T follicular helper cell (primary cell): Measurements from ENCODE around the gene KLHL7.
"Not testable (repeated sequence)": the region's sequence is repeated elsewhere in the genome, so short reads cannot be mapped to it uniquely, and the experiment has no call there.

Experiments used
- DNase-seq: peaks from one replicate; pipeline ENCODE4 v3.0.0-alpha.2; 2020; ENCODE audit warnings: low read depth

KLHL7 gene

GRCh38 chr7:23183279-23184012, 77.9 kb downstream of the KLHL7 start:
- DNase-seq: no peak

- no peak for DNase-seq
Observed at GRCh38 chr7:23184291-23184690, 78.7 kb downstream of the KLHL7 start.

GRCh38 chr7:23184709-23185359, 79.2 kb downstream of the KLHL7 start:
- DNase-seq: no peak

- no peak for DNase-seq
Observed at GRCh38 chr7:23185980-23186379, 80.4 kb downstream of the KLHL7 start.

- DNase-seq: no peak
Observed at GRCh38 chr7:23191022-23191421, 85.4 kb downstream of the KLHL7 start.

- DNase-seq: not testable (repeated sequence)
Observed at GRCh38 chr7:23193650-23194227, 88.2 kb downstream of the KLHL7 start.

GRCh38 chr7:23196306-23196705, 90.7 kb downstream of the KLHL7 start:
- no peak for DNase-seq

- DNase-seq: not testable (repeated sequence)
Observed at GRCh38 chr7:23197745-23198144, 92.2 kb downstream of the KLHL7 start.

GRCh38 chr7:23200331-23200730, 94.7 kb downstream of the KLHL7 start:
- DNase-seq: no peak

- DNase-seq: no peak
Observed at GRCh38 chr7:23204241-23204640, 98.7 kb downstream of the KLHL7 start.

- DNase-seq: no peak
Observed at GRCh38 chr7:23205577-23205908, 100.0 kb downstream of the KLHL7 start.

- DNase-seq: no peak
Observed at GRCh38 chr7:23205909-23206767, 100.6 kb downstream of the KLHL7 start.

- no peak for DNase-seq
Observed at GRCh38 chr7:23207021-23207420, 101.4 kb downstream of the KLHL7 start.

- DNase-seq: no peak
Observed at GRCh38 chr7:23207884-23208283, 102.3 kb downstream of the KLHL7 start.

GRCh38 chr7:23208316-23208715, 102.7 kb downstream of the KLHL7 start:
- no peak for DNase-seq

GRCh38 chr7:23210506-23210905, 104.9 kb downstream of the KLHL7 start:
- DNase-seq: no peak

- DNase-seq: no peak
Observed at GRCh38 chr7:23211589-23211988, 106.0 kb downstream of the KLHL7 start.

- DNase-seq: no peak
Observed at GRCh38 chr7:23212395-23212794, 106.8 kb downstream of the KLHL7 start.

GRCh38 chr7:23212841-23213240, 107.3 kb downstream of the KLHL7 start:
- DNase-seq: no peak

- DNase-seq: no peak
Observed at GRCh38 chr7:23213755-23214154, 108.2 kb downstream of the KLHL7 start.

- no peak for DNase-seq
Observed at GRCh38 chr7:23214423-23214822, 108.8 kb downstream of the KLHL7 start.

GRCh38 chr7:23214938-23215337, 109.4 kb downstream of the KLHL7 start:
- DNase-seq: no peak
